Endothelial cell of umbilical vein (primary cell): ENCODE results near the gene GUCY2D. TPM values are rescaled to one million over a fixed set of nuclear protein-coding genes. Genes with fewer than 3 reads are reported as not detected.

Experiments
- BruUV-seq: library from RNA; stranded (reverse); fragments of 400-500 nt; replicated peaks from 2 replicates; lab custom pipeline; 2021; lab: Mats Ljungman, UMichigan
- CTCF ChIA-PET: fragments of 300-600, 350-600 bp; sonication (Branson Sonifier 250); formaldehyde crosslinking; loops from one replicate; lab custom pipeline; 2021; ENCODE audit warnings: antibody characterized with exemption, inconsistent platforms; lab: Charles Lee
- POLR2A ChIA-PET: fragments of 300-600, 350-600 bp; sonication (Branson Sonifier 250); formaldehyde crosslinking; loops from one replicate; lab custom pipeline; 2021; ENCODE audit warnings: antibody characterized with exemption, inconsistent platforms; lab: Charles Lee
- DNase-seq: peaks from one replicate; pipeline ENCODE4 v3.0.0-alpha.2; 2011; ENCODE audit warnings: low read depth, low spot score
- FAIRE-seq: peaks from 2 replicates; lab custom pipeline; 2011; peaks lifted over from hg19 to GRCh38; lab: Jason Lieb, UNC
- H2AFZ ChIP-seq: 2 replicates; pipeline ENCODE4 v1.6.0; 2012; ENCODE audit warnings: low read depth, low read length, control low read depth, inconsistent platforms
- H3K27ac ChIP-seq: 2 replicates; pipeline ENCODE4 v1.5.1; 2011; ENCODE audit warnings: low read depth, mild to moderate bottlenecking, control low read depth, low read length, moderate library complexity; ENCODE audit not compliant: insufficient read depth
- H3K27me3 ChIP-seq, 2 experiments: 2 replicates each; pipeline versions ENCODE4 v1.6.0 to v1.6.1; 2011; ENCODE audit warnings: low read length in 2 of 2, mixed read lengths in 1 of 2; ENCODE audit not compliant: control insufficient read depth in 2 of 2, insufficient read depth in 2 of 2
- H3K36me3 ChIP-seq, 2 experiments: 2 replicates in 1 of 2; 3 replicates in 1 of 2; pipeline ENCODE4 v1.5.1; 2011; ENCODE audit warnings: low read length in 2 of 2, mild to moderate bottlenecking in 1 of 2, moderate library complexity in 1 of 2; ENCODE audit not compliant: control insufficient read depth in 2 of 2, insufficient read depth in 2 of 2; ENCODE audit errors: extremely low read depth in 1 of 2
- H3K4me1 ChIP-seq: 3 replicates; pipeline ENCODE4 v1.5.1; 2011; ENCODE audit warnings: mild to moderate bottlenecking, low read length; ENCODE audit not compliant: control insufficient read depth, insufficient read depth; ENCODE audit errors: extremely low read depth
- H3K4me2 ChIP-seq: 2 replicates; pipeline ENCODE4 v1.6.1; 2011; ENCODE audit warnings: low read length, control low read depth, mixed read lengths; ENCODE audit not compliant: insufficient read depth
- H3K4me3 ChIP-seq, 3 experiments: fragments of 200-600 bp in 1 of 3; sonication (generic), shearing (Covaris generic) in 1 of 3; replicated peaks in 1 of 3; 2 replicates each; pipeline ENCODE4 v1.5.1; 2011 to 2016; ENCODE audit warnings: control low read depth in 3 of 3, low read length in 3 of 3, mild to moderate bottlenecking in 2 of 3, inconsistent platforms in 1 of 3, low read depth in 1 of 3, moderate library complexity in 1 of 3; ENCODE audit not compliant: insufficient read depth in 1 of 3
- H3K79me2 ChIP-seq: 2 replicates; pipeline ENCODE4 v1.6.0; 2012; ENCODE audit warnings: low read length, inconsistent platforms; ENCODE audit not compliant: control insufficient read depth, insufficient read depth
- H3K9ac ChIP-seq: replicated peaks from 2 replicates; pipeline ENCODE3; 2011; ENCODE audit warnings: low read length, control low read depth; ENCODE audit not compliant: insufficient read depth; ENCODE audit errors: extremely low read depth
- H3K9me1 ChIP-seq: replicated peaks from 3 replicates; pipeline ENCODE4 v1.6.0; 2011; ENCODE audit warnings: mild to moderate bottlenecking, low read length; ENCODE audit not compliant: control insufficient read depth, insufficient read depth; ENCODE audit errors: extremely low read depth
- H3K9me3 ChIP-seq: replicated peaks from 2 replicates; pipeline ENCODE4 v1.5.1; 2012; ENCODE audit warnings: low read length, inconsistent platforms; ENCODE audit not compliant: control insufficient read depth, insufficient read depth
- H4K20me1 ChIP-seq: replicated peaks from 2 replicates; pipeline ENCODE3; 2011; ENCODE audit warnings: mild to moderate bottlenecking, low read length; ENCODE audit not compliant: control insufficient read depth, insufficient read depth; ENCODE audit errors: extremely low read depth
- CTCF ChIP-seq, 2 donors: IDR thresholded peaks; 1 replicate in 1 of 2; 2 replicates in 1 of 2; pipeline ENCODE4 v1.5.1; 2011; ENCODE audit warnings: low read length in 2 of 2, mild to moderate bottlenecking in 2 of 2, moderate library complexity in 2 of 2, control low read depth in 1 of 2, inconsistent platforms in 1 of 2, low read depth in 1 of 2; ENCODE audit not compliant: insufficient read depth in 1 of 2; ENCODE audit errors: extremely low read depth in 1 of 2
- EZH2 ChIP-seq: IDR thresholded peaks from 2 replicates; pipeline ENCODE4 v1.6.1; 2012; ENCODE audit warnings: borderline replicate concordance, low read depth, mild to moderate bottlenecking, moderate library complexity, low read length, inconsistent platforms; ENCODE audit not compliant: severe bottlenecking
- FOS ChIP-seq: IDR thresholded peaks from 2 replicates; pipeline ENCODE4 v1.6.1; 2011; ENCODE audit warnings: mild to moderate bottlenecking, low read length, moderate library complexity, borderline replicate concordance; ENCODE audit not compliant: insufficient read depth
- GATA2 ChIP-seq: IDR thresholded peaks from 2 replicates; pipeline ENCODE4 v1.7.0; 2011; ENCODE audit warnings: low read depth, mild to moderate bottlenecking, moderate library complexity, mixed read lengths, low read length; ENCODE audit not compliant: insufficient read length, insufficient read depth
- JUN ChIP-seq: IDR thresholded peaks from 2 replicates; pipeline ENCODE4 v1.6.1; 2011; ENCODE audit warnings: borderline replicate concordance, low read depth; ENCODE audit not compliant: insufficient read length, insufficient read depth
- MAX ChIP-seq: IDR thresholded peaks from 2 replicates; pipeline ENCODE4 v1.6.1; 2011; ENCODE audit not compliant: insufficient read depth, insufficient read length
- MYC ChIP-seq: IDR thresholded peaks from one replicate; pipeline ENCODE4 v1.6.1; 2011; ENCODE audit warnings: mild to moderate bottlenecking, low read depth, low read length
- POLR2A ChIP-seq: IDR thresholded peaks from 2 replicates; pipeline ENCODE4 v1.6.1; 2012; ENCODE audit warnings: low read depth, mild to moderate bottlenecking, control low read depth, low read length
- POLR2AphosphoS5 ChIP-seq: IDR thresholded peaks from 2 replicates; pipeline ENCODE4 v1.6.1; 2012; ENCODE audit warnings: low read depth, mild to moderate bottlenecking, control low read depth, low read length, moderate library complexity; ENCODE audit not compliant: insufficient read depth
- dilution Hi-C: fragments of 300-500 bp; cut with MboI; formaldehyde crosslinking; loops from one replicate; pipeline ENCODE4 v1.15.0; 2019; ENCODE audit warnings: low sequenced_read_pairs; ENCODE audit not compliant: extremely low pct_ligation_motif_present
- intact Hi-C: fragments of 100-400 bp; cut with micrococcal nuclease; formaldehyde crosslinking; loops from one replicate; pipeline ENCODE4 v1.10.0; 2022
- polyA plus RNA-seq, 4 experiments: library from polyadenylated mRNA; depleted of rRNA in 3 of 4; stranded (reverse) in 3 of 4; unstranded in 1 of 4; fragments of >200 nt; gene quantifications; 2 replicates each; pipeline versions ENCODE4 v1.2.1 to v1.2.3, GENCODE V29; 2011 to 2012; ENCODE audit warnings: missing spikeins in 1 of 4
- total RNA-seq: library from RNA; stranded (reverse); gene quantifications from 2 replicates; pipeline ENCODE4 v1.2.3, GENCODE V29; 2021

The GUCY2D gene
- total and polyA plus RNA-seq, 2 donors (not counting 3 experiments of a cell fraction or from before 2014, with no cell fraction given): not detected

GRCh38 chr17:8039611-8040168 lies 37.3 kb downstream of the GUCY2D start:
- dilution Hi-C loops (no loop called here), intact Hi-C loops (no loop called here)
- Histone ChIP-seq H3K27me3 (peaks cover 14 to 15% of the 10 kb centered on the region in 2 experiments), H4K20me1 (no peaks in the 10 kb centered on the region), H3K36me3 (no peaks in the 10 kb centered on the region), H3K79me2 (no peaks in the 10 kb centered on the region), H3K9me3 (no peaks in the 10 kb centered on the region), H3K4me2 (no peak overlapping the region), H3K9ac (no peak overlapping the region), H3K4me3 (no peak overlapping the region), H3K9me1 (no peaks in the 10 kb centered on the region), H3K27ac (no peak overlapping the region), H2AFZ (no peak overlapping the region), H3K4me1 (no peaks in the 10 kb centered on the region)
- DNase-seq (no peak), FAIRE-seq (no peak)
- BruUV-seq: no TSS peak
- POLR2A ChIA-PET: no interaction called here
- CTCF ChIA-PET: interaction anchor here (1.4 to 3.8 kb wide), 3 partner anchors 49 to 296 kb away, joined by 3 to 48 read pairs (median 28); no protein-coding TSS in a partner anchor
- TF ChIP-seq POLR2A: no peak
- TF ChIP-seq MAX: no peak
- no peak for TF ChIP-seq POLR2AphosphoS5
- no peak for TF ChIP-seq MYC
- TF ChIP-seq JUN: no peak
- no peak for TF ChIP-seq GATA2
- TF ChIP-seq EZH2: no peak
- no peak for TF ChIP-seq FOS
- no peak for TF ChIP-seq CTCF (IDR thresholded peaks at IDR 0.05; ENCODE audit: extremely low read depth in 1 of 2, insufficient read depth in 1 of 2, low read depth in 1 of 2, low read length in 2 of 2)
